Breast epithelium (tissue), 4 donors: ENCODE results near the gene ARHGAP31. TPM values are rescaled to one million over a fixed set of nuclear protein-coding genes. Genes with fewer than 3 reads are reported as not detected.

Experiments used
- DNase-seq, 2 donors: peaks; one replicate each; pipeline ENCODE4 v3.0.0-alpha.2; 2019; ENCODE audit warnings: low spot score in 2 of 2
- H3K27ac ChIP-seq, 2 donors: fragments of 200-600 bp; sonication (generic) in 1 of 2; one replicate each; pipeline ENCODE4 v1.5.1; 2016 to 2019; ENCODE audit warnings: mild to moderate bottlenecking in 1 of 2
- H3K27me3 ChIP-seq, 2 donors: fragments of 200-600 bp; sonication (generic) in 1 of 2; one replicate each; pipeline versions ENCODE4 v1.5.1 to v1.6.0; 2017 to 2019; ENCODE audit warnings: control low read depth in 1 of 2, mild to moderate bottlenecking in 1 of 2
- H3K36me3 ChIP-seq: fragments of 200-600 bp; one replicate; pipeline ENCODE4 v1.5.1; 2019
- H3K4me1 ChIP-seq, 2 donors: fragments of 200-600 bp; sonication (generic); one replicate each; pipeline ENCODE4 v1.5.1; 2016 to 2019; ENCODE audit warnings: control low read depth in 1 of 2
- H3K4me3 ChIP-seq, 3 donors: fragments of 200-600 bp; sonication (generic); 1 replicate in 2 of 3; 2 replicates in 1 of 3; pipeline ENCODE4 v1.5.1; 2016 to 2019; ENCODE audit warnings: mild to moderate bottlenecking in 3 of 3, moderate library complexity in 2 of 3
- H3K9me3 ChIP-seq, 2 donors: fragments of 200-600 bp; sonication (generic) in 1 of 2; one replicate each; pipeline ENCODE4 v1.5.1; 2016 to 2019; ENCODE audit warnings: control low read depth in 1 of 2
- POLR2A ChIP-seq: fragments of 450-650 bp; IDR thresholded peaks from one replicate; pipeline ENCODE4 v1.6.1; 2016; ENCODE audit warnings: antibody characterized with exemption, mild to moderate bottlenecking, moderate library complexity
- POLR2AphosphoS5 ChIP-seq, 3 donors: sonication (generic); formaldehyde crosslinking; IDR thresholded peaks; one replicate each; pipeline ENCODE4 v1.6.1; 2017; ENCODE audit warnings: antibody characterized with exemption in 3 of 3
- intact Hi-C: fragments of 100-400 bp; cut with DNase I; formaldehyde crosslinking; loops from one replicate; pipeline ENCODE4 v1.15.1; 2023; ENCODE audit warnings: low total_unique reads
- total RNA-seq, 3 donors: library from RNA; depleted of rRNA; stranded (reverse); fragments of >200 nt; gene quantifications; one replicate each; pipeline ENCODE4 v1.1.0, GENCODE V29; 2016
- TF ChIP-seq, protein P1 (sequence below), 3 donors: fragments of 450-650 bp; IDR thresholded peaks; one replicate each; pipeline ENCODE4 v1.5.1; 2016 to 2017; ENCODE audit warnings: antibody characterized with exemption in 3 of 3, mild to moderate bottlenecking in 3 of 3, moderate library complexity in 3 of 3

Gene ARHGAP31
- total RNA-seq, 3 donors from 2014 or later: 11.6 to 19.3 (median 18.2) TPM

DNA sequence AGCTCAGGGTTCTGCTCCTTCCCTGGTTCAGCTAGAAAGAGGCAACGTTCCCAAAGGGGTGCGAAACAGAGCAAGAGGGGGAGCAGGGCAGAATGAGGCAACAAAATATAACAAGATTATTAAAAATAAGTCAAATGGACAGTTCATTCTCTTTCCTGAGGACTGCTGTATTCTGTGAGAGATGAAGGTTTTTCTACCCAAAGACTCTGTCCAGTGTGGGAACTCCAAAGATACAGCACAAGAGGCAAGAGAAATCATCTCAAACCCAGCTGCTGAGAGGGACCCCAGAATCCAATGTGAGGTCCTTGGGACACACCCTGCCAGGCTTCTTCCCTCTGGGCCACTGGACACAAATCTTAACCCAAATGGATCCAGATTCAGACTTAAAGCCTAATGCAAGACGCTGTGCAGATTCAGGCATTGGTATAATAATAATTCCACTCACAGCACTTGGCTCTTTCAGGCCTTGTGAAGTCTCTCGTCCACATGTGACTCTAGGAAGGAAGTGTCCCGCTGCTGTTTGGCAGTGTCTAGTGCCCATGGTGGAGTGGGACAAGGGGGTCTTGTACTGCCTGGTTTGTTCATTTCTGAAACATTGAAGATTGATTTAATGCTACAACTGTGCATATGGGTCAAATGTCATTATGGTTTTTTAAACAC, 14.5 kb upstream of the ARHGAP31 start:
- no peak for DNase-seq
- Histone ChIP-seq H3K4me1 (no peaks in the 10 kb centered on the region), H3K36me3 (no peaks in the 10 kb centered on the region), H3K9me3 (peaks cover 10 to 13% of the 10 kb centered on the region in 2 donors), H3K27ac (peak overlapping the region in 1 of 2 donors; percentile 75), H3K27me3 (no peaks in the 10 kb centered on the region), H3K4me3 (no peak overlapping the region)
- intact Hi-C loops: no loop called here
- TF ChIP-seq, protein P1, sequence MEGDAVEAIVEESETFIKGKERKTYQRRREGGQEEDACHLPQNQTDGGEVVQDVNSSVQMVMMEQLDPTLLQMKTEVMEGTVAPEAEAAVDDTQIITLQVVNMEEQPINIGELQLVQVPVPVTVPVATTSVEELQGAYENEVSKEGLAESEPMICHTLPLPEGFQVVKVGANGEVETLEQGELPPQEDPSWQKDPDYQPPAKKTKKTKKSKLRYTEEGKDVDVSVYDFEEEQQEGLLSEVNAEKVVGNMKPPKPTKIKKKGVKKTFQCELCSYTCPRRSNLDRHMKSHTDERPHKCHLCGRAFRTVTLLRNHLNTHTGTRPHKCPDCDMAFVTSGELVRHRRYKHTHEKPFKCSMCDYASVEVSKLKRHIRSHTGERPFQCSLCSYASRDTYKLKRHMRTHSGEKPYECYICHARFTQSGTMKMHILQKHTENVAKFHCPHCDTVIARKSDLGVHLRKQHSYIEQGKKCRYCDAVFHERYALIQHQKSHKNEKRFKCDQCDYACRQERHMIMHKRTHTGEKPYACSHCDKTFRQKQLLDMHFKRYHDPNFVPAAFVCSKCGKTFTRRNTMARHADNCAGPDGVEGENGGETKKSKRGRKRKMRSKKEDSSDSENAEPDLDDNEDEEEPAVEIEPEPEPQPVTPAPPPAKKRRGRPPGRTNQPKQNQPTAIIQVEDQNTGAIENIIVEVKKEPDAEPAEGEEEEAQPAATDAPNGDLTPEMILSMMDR (IDR thresholded peaks at IDR 0.05): no peak
- TF ChIP-seq POLR2AphosphoS5 (IDR thresholded peaks at IDR 0.05) (no peak), POLR2A (no peak)

DNA sequence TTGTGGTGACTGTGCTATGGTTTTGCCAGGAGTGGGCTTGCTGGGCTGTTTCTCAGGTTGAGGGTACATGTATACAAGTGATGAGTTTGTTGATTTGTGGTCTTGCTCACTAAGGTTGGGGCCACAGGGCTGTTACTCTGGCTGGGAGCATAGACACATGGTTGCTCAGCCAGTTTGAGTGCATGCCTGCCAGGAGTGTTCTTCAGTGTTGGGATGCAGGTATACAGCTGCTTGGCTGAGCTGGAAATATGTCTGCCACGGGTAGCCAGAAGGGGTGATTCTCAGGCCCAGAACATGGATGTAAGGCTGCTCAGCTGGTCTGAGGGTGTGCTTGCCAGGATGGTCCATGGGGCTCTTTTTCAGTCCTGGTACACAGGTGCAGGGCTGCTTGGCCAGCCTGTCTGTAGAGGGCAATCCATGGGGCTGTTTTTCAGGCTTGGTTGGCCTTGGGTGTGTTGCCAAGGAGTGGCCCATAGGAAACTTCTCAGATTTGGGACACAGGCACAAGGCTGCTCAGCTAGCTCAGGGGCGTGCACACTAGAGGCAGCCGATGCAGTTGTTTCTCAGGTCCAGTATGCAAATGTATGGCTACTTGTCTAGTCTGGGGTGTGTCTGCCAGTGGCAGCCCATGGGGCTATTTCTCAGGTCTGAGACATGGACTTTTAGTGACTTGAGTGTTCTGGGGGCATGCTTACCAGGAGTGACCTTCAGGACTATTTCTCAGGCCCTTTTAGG, 5.3 kb upstream of the ARHGAP31 start:
- intact Hi-C loops: no loop called here
- H3K4me3 ChIP-seq: no peak overlapping the region
- peaks cover 0 to 13% of the 10 kb centered on the region in 2 donors for H3K9me3 ChIP-seq
- TF ChIP-seq POLR2A: no peak
- TF ChIP-seq POLR2AphosphoS5 (IDR thresholded peaks at IDR 0.05): no peak
- TF ChIP-seq, protein P1 (IDR thresholded peaks at IDR 0.05): no peak
- no peaks in the 10 kb centered on the region for H3K36me3 ChIP-seq
- H3K27ac ChIP-seq: no peak overlapping the region
- no peaks in the 10 kb centered on the region for H3K27me3 ChIP-seq
- DNase-seq: no peak
- no peaks in the 10 kb centered on the region for H3K4me1 ChIP-seq

DNA sequence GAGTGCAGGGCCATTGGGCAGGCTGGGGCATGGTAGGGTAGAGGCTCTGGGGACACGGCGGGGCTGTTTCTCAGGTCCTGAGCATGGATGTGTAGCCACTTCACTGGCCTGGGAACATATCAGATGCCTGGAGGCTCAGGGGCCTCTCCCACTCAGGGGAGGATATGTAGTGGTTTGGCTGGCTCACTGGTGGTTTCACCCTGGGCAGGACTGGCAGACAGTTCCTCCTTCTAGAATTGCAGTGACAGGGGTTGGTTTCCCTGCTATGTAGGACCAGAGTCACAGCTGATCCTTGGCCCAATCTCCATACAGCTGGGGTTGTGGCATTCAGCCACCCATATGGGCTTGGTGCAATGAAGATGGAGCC, 4.8 kb upstream of the ARHGAP31 start:
- TF ChIP-seq, protein P1 (IDR thresholded peaks at IDR 0.05): no peak
- TF ChIP-seq POLR2A: no peak
- no peak for TF ChIP-seq POLR2AphosphoS5 (IDR thresholded peaks at IDR 0.05)
- H3K27me3 ChIP-seq: no peaks in the 10 kb centered on the region
- no peak for DNase-seq
- intact Hi-C loops: no loop called here
- H3K9me3 ChIP-seq: peaks cover 0 to 13% of the 10 kb centered on the region in 2 donors
- no peak overlapping the region for H3K27ac ChIP-seq
- no peaks in the 10 kb centered on the region for H3K36me3 ChIP-seq
- H3K4me1 ChIP-seq: no peaks in the 10 kb centered on the region
- H3K4me3 ChIP-seq: no peak overlapping the region

DNA sequence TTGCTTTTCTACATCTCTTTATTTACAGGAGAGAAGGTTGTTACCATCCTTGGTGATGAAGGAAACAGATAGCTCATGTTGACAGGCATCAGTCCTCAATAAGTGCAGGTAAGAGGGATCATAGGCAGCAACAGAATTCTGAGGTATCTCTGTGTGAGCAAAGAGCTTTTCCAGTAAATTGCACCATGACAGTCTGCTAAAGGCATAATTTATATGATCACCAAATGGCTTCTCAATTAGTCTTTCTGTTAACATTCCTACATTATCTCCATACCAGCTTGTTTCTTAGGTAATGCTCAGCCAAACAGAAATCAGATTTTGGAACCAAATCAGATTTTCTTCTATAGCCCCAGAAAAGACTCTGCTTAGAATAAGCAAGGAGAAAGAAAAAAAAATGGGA, 3.6 kb upstream of the ARHGAP31 start:
- peaks cover 0 to 13% of the 10 kb centered on the region in 2 donors for H3K9me3 ChIP-seq
- H3K27me3 ChIP-seq: no peaks in the 10 kb centered on the region

More for the DNA sequence above, 3.6 kb upstream of the ARHGAP31 start:
- Histone ChIP-seq H3K4me3 (no peak overlapping the region), H3K36me3 (no peaks in the 10 kb centered on the region), H3K4me1 (no peaks in the 10 kb centered on the region), H3K27ac (no peak overlapping the region)
- DNase-seq: no peak
- intact Hi-C loops: no loop called here
- no peak for TF ChIP-seq POLR2AphosphoS5 (IDR thresholded peaks at IDR 0.05)
- no peak for TF ChIP-seq POLR2A
- TF ChIP-seq, protein P1 (IDR thresholded peaks at IDR 0.05): no peak
